ENCODE results near the gene SPDYE4.

- no peak for TF ChIP-seq CTCF (IDR thresholded peaks at IDR 0.05; ENCODE audit: insufficient read depth, low read depth, low read length)
- no peak for TF ChIP-seq EZH2 (IDR thresholded peaks at IDR 0.05; ENCODE audit: insufficient read depth, low read length)
Observed at GRCh38 chr17:8800656-8801055, 42.3 kb upstream of the SPDYE4 start.

Data from astrocyte (in vitro differentiated cells and primary cell).